H1 (cell line): ENCODE results near the gene RAB3C. TPM values are rescaled to one million over a fixed set of nuclear protein-coding genes. Genes with fewer than 3 reads are reported as not detected.

Experiments
- CTCF ChIA-PET: fragments of 300-600 bp; sonication (Branson Sonifier 250); formaldehyde crosslinking; loops from one replicate; lab custom pipeline; 2021; ENCODE audit not compliant: partially characterized antibody; lab: Charles Lee
- POLR2A ChIA-PET: fragments of 300-600 bp; sonication (Branson Sonifier 250); formaldehyde crosslinking; loops from one replicate; lab custom pipeline; 2021; ENCODE audit warnings: inconsistent platforms; ENCODE audit not compliant: partially characterized antibody; lab: Charles Lee
- DNase-seq, 2 experiments: peaks; one replicate each; pipeline versions ENCODE4 v3.0.0 to v3.0.0-alpha.2; 2010 to 2022; ENCODE audit warnings: low spot score in 2 of 2, low read depth in 1 of 2, mixed read lengths in 1 of 2
- FAIRE-seq: peaks from 2 replicates; lab custom pipeline; 2011; peaks lifted over from hg19 to GRCh38; lab: Jason Lieb, UNC
- H2AFZ ChIP-seq: 2 replicates; pipeline ENCODE4 v1.8.1; 2012; ENCODE audit warnings: low read length, inconsistent platforms
- H2AK5ac ChIP-seq: 2 replicates; pipeline ENCODE4 v1.6.1; 2013; ENCODE audit warnings: low read depth, low read length
- H2BK120ac ChIP-seq: replicated peaks from 2 replicates; pipeline ENCODE3; 2013; ENCODE audit warnings: low read depth, low read length, inconsistent platforms
- H2BK12ac ChIP-seq: 2 replicates; pipeline ENCODE4 v1.6.1; 2013; ENCODE audit warnings: low read depth, low read length
- H2BK15ac ChIP-seq: 2 replicates; pipeline ENCODE4 v1.6.1; 2013; ENCODE audit warnings: low read length
- H2BK20ac ChIP-seq: 2 replicates; pipeline ENCODE4 v1.6.1; 2013; ENCODE audit warnings: low read length
- H2BK5ac ChIP-seq: 2 replicates; pipeline ENCODE4 v1.6.1; 2013; ENCODE audit warnings: low read depth, low read length
- H3K14ac ChIP-seq: 2 replicates; pipeline ENCODE4 v1.6.1; 2013; ENCODE audit warnings: inconsistent platforms; ENCODE audit not compliant: insufficient read length
- H3K18ac ChIP-seq: 2 replicates; pipeline ENCODE4 v1.6.1; 2013; ENCODE audit warnings: low read length; ENCODE audit errors: extremely low read depth
- H3K23ac ChIP-seq: 2 replicates; pipeline ENCODE4 v1.6.1; 2013; ENCODE audit warnings: inconsistent platforms; ENCODE audit not compliant: insufficient read length
- H3K23me2 ChIP-seq: 2 replicates; pipeline ENCODE4 v1.6.1; 2013; ENCODE audit warnings: low read depth, low read length
- H3K27ac ChIP-seq: 2 replicates; pipeline ENCODE4 v1.6.1; 2011; ENCODE audit warnings: low read depth, low read length, inconsistent platforms
- H3K27me3 ChIP-seq, 4 experiments: replicated peaks in 1 of 4; 1 replicate in 1 of 4; 2 replicates in 3 of 4; pipeline versions ENCODE4 v1.6.1 to v1.8.1; 2011 to 2013; ENCODE audit warnings: low read length in 3 of 4, mild to moderate bottlenecking in 3 of 4, inconsistent platforms in 2 of 4, mixed read lengths in 2 of 4, moderate library complexity in 1 of 4; ENCODE audit not compliant: control insufficient read depth in 3 of 4, insufficient read depth in 3 of 4; ENCODE audit errors: extremely low read depth in 1 of 4
- H3K36me3 ChIP-seq, 4 experiments: 2 replicates each; pipeline versions ENCODE4 v1.6.1 to v1.8.1; 2011 to 2013; ENCODE audit warnings: mild to moderate bottlenecking in 4 of 4, low read length in 3 of 4, moderate library complexity in 2 of 4, control low read depth in 1 of 4, inconsistent platforms in 1 of 4; ENCODE audit not compliant: insufficient read depth in 4 of 4, control insufficient read depth in 2 of 4
- H3K4ac ChIP-seq: replicated peaks from 2 replicates; pipeline ENCODE3; 2013; ENCODE audit warnings: low read length, low read depth, mixed read lengths, inconsistent platforms; ENCODE audit not compliant: insufficient read length
- H3K4me1 ChIP-seq, 4 experiments: replicated peaks in 1 of 4; 1 replicate in 1 of 4; 2 replicates in 3 of 4; pipeline versions ENCODE4 v1.6.1 to v1.8.1; 2011 to 2013; ENCODE audit warnings: low read length in 3 of 4, inconsistent platforms in 2 of 4, mixed read lengths in 1 of 4; ENCODE audit not compliant: insufficient read depth in 4 of 4, control insufficient read depth in 3 of 4
- H3K4me2 ChIP-seq, 2 experiments: 2 replicates each; pipeline versions ENCODE4 v1.6.1 to v1.8.1; 2011 to 2013; ENCODE audit warnings: low read depth in 2 of 2, low read length in 2 of 2, control low read depth in 1 of 2, inconsistent platforms in 1 of 2, mild to moderate bottlenecking in 1 of 2; ENCODE audit not compliant: insufficient read depth in 1 of 2
- H3K4me3 ChIP-seq, 4 experiments: fragments of 200-600, 300-600 bp in 1 of 4; sonication (generic), shearing (Covaris generic), sonication (Bioruptor Twin) in 1 of 4; 2 replicates each; pipeline versions ENCODE4 v1.5.1 to v1.8.1; 2011 to 2016; ENCODE audit warnings: low read length in 4 of 4, low read depth in 3 of 4, control low read depth in 2 of 4, inconsistent platforms in 2 of 4, mild to moderate bottlenecking in 2 of 4, mixed read lengths in 1 of 4, moderate library complexity in 1 of 4; ENCODE audit not compliant: insufficient read depth in 2 of 4; ENCODE audit errors: extremely low read depth in 1 of 4
- H3K56ac ChIP-seq: replicated peaks from 2 replicates; pipeline ENCODE3; 2013; ENCODE audit warnings: low read depth, mild to moderate bottlenecking, mixed read lengths, low read length, inconsistent platforms; ENCODE audit not compliant: insufficient read length
- H3K79me1 ChIP-seq: 2 replicates; pipeline ENCODE4 v1.6.1; 2013; ENCODE audit warnings: low read depth, low read length, control low read depth
- H3K79me2 ChIP-seq, 2 experiments: 2 replicates each; pipeline versions ENCODE4 v1.6.1 to v1.8.1; 2012 to 2013; ENCODE audit warnings: low read length in 2 of 2, mild to moderate bottlenecking in 2 of 2, inconsistent platforms in 1 of 2; ENCODE audit not compliant: insufficient read depth in 2 of 2, control insufficient read depth in 1 of 2
- H3K9ac ChIP-seq, 4 experiments: replicated peaks in 1 of 4; 1 replicate in 1 of 4; 2 replicates in 3 of 4; pipeline versions ENCODE4 v1.6.1 to v1.8.1; 2011 to 2013; ENCODE audit warnings: low read depth in 3 of 4, low read length in 3 of 4, control low read depth in 2 of 4, mild to moderate bottlenecking in 2 of 4, moderate library complexity in 2 of 4, inconsistent platforms in 1 of 4; ENCODE audit errors: extremely low read depth in 1 of 4
- H3K9me3 ChIP-seq, 2 experiments: 2 replicates each; pipeline versions ENCODE4 v1.6.1 to v1.8.1; 2012 to 2013; ENCODE audit warnings: mild to moderate bottlenecking in 2 of 2, moderate library complexity in 2 of 2, control low read depth in 1 of 2, inconsistent platforms in 1 of 2, low read depth in 1 of 2, low read length in 1 of 2, mixed read lengths in 1 of 2; ENCODE audit not compliant: insufficient read depth in 2 of 2
- H4K20me1 ChIP-seq, 2 experiments: replicated peaks in 1 of 2; 2 replicates each; pipeline versions ENCODE3 to v1.8.1; 2011 to 2013; ENCODE audit warnings: inconsistent platforms in 2 of 2, low read length in 2 of 2, mild to moderate bottlenecking in 1 of 2; ENCODE audit not compliant: insufficient read depth in 2 of 2, control insufficient read depth in 1 of 2
- H4K5ac ChIP-seq: 2 replicates; pipeline ENCODE4 v1.6.1; 2013; ENCODE audit warnings: low read length, low read depth, mixed read lengths, inconsistent platforms; ENCODE audit not compliant: insufficient read length
- H4K8ac ChIP-seq: 2 replicates; pipeline ENCODE4 v1.8.0; 2013; ENCODE audit warnings: mild to moderate bottlenecking, moderate library complexity, low read length, inconsistent platforms; ENCODE audit not compliant: insufficient read depth; ENCODE audit errors: extremely low read depth
- H4K91ac ChIP-seq: replicated peaks from 2 replicates; pipeline ENCODE3; 2013; ENCODE audit warnings: low read length, mixed read lengths, inconsistent platforms; ENCODE audit not compliant: insufficient read length
- BACH1 ChIP-seq: IDR thresholded peaks from 2 replicates; pipeline ENCODE4 v1.6.1; 2012; ENCODE audit warnings: low read length, improper control_type of control experiment
- CBX5 ChIP-seq: fragments of 300-800, 300-1000 bp; sonication (generic); IDR thresholded peaks from 2 replicates; pipeline ENCODE4 v1.7.1; 2016; ENCODE audit warnings: antibody characterized with exemption, low read length, low read depth
- CBX8 ChIP-seq: fragments of 300-800, 300-1000 bp; sonication (generic); IDR thresholded peaks from 2 replicates; pipeline ENCODE4 v1.7.1; 2016; ENCODE audit warnings: low read depth, low read length, borderline replicate concordance
- CEBPB ChIP-seq: IDR thresholded peaks from 2 replicates; pipeline ENCODE4 v1.6.1; 2012; ENCODE audit warnings: low read depth, low read length
- KDM1A ChIP-seq: fragments of 200-600, 300-600 bp; sonication (generic); IDR thresholded peaks from 2 replicates; pipeline ENCODE4 v1.7.1; 2016; ENCODE audit warnings: mild to moderate bottlenecking, low read length, borderline replicate concordance
- MAX ChIP-seq: IDR thresholded peaks from 2 replicates; pipeline ENCODE4 v1.6.1; 2012; ENCODE audit warnings: inconsistent platforms
- NANOG ChIP-seq: IDR thresholded peaks from 2 replicates; pipeline ENCODE4 v1.6.1; 2011; ENCODE audit warnings: low read length, low read depth, mild to moderate bottlenecking, inconsistent platforms; ENCODE audit not compliant: insufficient read depth, poor library complexity, severe bottlenecking
- NRF1 ChIP-seq: IDR thresholded peaks from 2 replicates; pipeline ENCODE4 v1.6.1; 2011; ENCODE audit warnings: mild to moderate bottlenecking, low read depth, low read length, improper control_type of control experiment
- PHF8 ChIP-seq: fragments of 200-600 bp; sonication (generic); conservative IDR thresholded peaks from 2 replicates; pipeline ENCODE4 v1.7.1; 2012; ENCODE audit warnings: low read depth, mild to moderate bottlenecking, inconsistent platforms, low read length, moderate library complexity
- SAP30 ChIP-seq: fragments of 300-600 bp; sonication (generic); IDR thresholded peaks from 2 replicates; pipeline ENCODE4 v1.7.1; 2012; ENCODE audit warnings: low read length, moderate library complexity, mild to moderate bottlenecking, inconsistent platforms; ENCODE audit not compliant: insufficient read depth, insufficient replicate concordance
- SIX5 ChIP-seq: IDR thresholded peaks from 2 replicates; pipeline ENCODE4 v1.6.1; 2011; ENCODE audit warnings: mild to moderate bottlenecking, low read depth, low read length
- SP1 ChIP-seq: IDR thresholded peaks from 2 replicates; pipeline ENCODE4 v1.6.1; 2011; ENCODE audit warnings: low read depth, low read length
- TBP ChIP-seq: IDR thresholded peaks from 2 replicates; pipeline ENCODE4 v1.6.1; 2011; ENCODE audit warnings: low read depth, low read length, improper control_type of control experiment
- TCF12 ChIP-seq: IDR thresholded peaks from 2 replicates; pipeline ENCODE4 v1.6.1; 2011; ENCODE audit warnings: low read depth, mild to moderate bottlenecking, low read length
- ZNF274 ChIP-seq: IDR thresholded peaks from 2 replicates; pipeline ENCODE4 v1.7.0; 2012; ENCODE audit warnings: low read length, borderline replicate concordance; ENCODE audit errors: extremely low read depth
- WGBS, 2 experiments: shearing (Covaris generic) in 1 of 2; methylation state at CpG; one replicate each; pipeline versions ENCODE4 v1.1.6 to v1.1.7; 2013 to 2015; ENCODE audit warnings: low lambda C conversion rate in 2 of 2, mixed read lengths in 2 of 2, inconsistent platforms in 1 of 2, low coverage in 1 of 2, missing lambda C conversion rate in 1 of 2; ENCODE audit not compliant: insufficient replicate concordance in 2 of 2, insufficient coverage in 1 of 2, insufficient read length in 1 of 2; ENCODE audit errors: extremely low coverage in 1 of 2, missing lambda C conversion rate in 1 of 2; 5-methylcytosine and 5-hydroxymethylcytosine counted together
- polyA plus RNA-seq, 7 experiments: library from polyadenylated mRNA; depleted of rRNA in 3 of 7; stranded (reverse) in 5 of 7; unstranded in 2 of 7; fragments of >200 nt in 5 of 7; fragments of 200-250 nt in 2 of 7; gene quantifications; 1 replicate in 5 of 7; 2 replicates in 1 of 7; 4 replicates in 1 of 7; pipeline versions ENCODE4 v1.2.1 to v1.2.3, GENCODE V29; 2011 to 2013; ENCODE audit warnings: missing spikeins in 2 of 7, mixed read lengths in 2 of 7
- total RNA-seq: library from RNA; stranded (reverse); fragmentation: NEBNext Ultra II Directional; extraction: Animal tissue kit (Norgen Biotek cat#: 25700); gene quantifications from 2 replicates; pipeline ENCODE4 v1.2.1, GENCODE V29; 2021

The RAB3C gene
- total and polyA plus RNA-seq, 2 of the 8 experiments (the other 6 are each of a cell fraction or from before 2014, with no cell fraction given) = 14.7 to 18.3 TPM

GRCh38 chr5:58565033-58565432 is 17.8 kb upstream of the RAB3C start:
- Histone ChIP-seq H2BK120ac (no peak overlapping the region), H3K18ac (no peak overlapping the region), H4K91ac (no peak overlapping the region), H3K27ac (no peak overlapping the region), H2AK5ac (no peak overlapping the region), H3K36me3 (peaks cover 0 to 12% (median 0%) of the 10 kb centered on the region in 4 experiments; a peak in 1 of 8 replicates), H2AFZ (no peak overlapping the region), H3K79me1 (no peaks in the 10 kb centered on the region), H3K79me2 (no peaks in the 10 kb centered on the region), H3K14ac (no peak overlapping the region), H4K20me1 (no peaks in the 10 kb centered on the region), H3K4me1 (no peaks in the 10 kb centered on the region), H2BK20ac (no peak overlapping the region), H3K4me2 (no peak overlapping the region), H3K23ac (no peak overlapping the region), H3K9ac (no peak overlapping the region), H4K5ac (no peak overlapping the region), H4K8ac (no peak overlapping the region), H2BK5ac (no peak overlapping the region), H3K23me2 (no peaks in the 10 kb centered on the region), H3K4ac (no peak overlapping the region), H2BK12ac (no peak overlapping the region), H3K4me3 (no peak overlapping the region), H3K9me3 (peaks cover 0 to 22% of the 10 kb centered on the region in 2 experiments; a peak in 2 of 4 replicates), H3K27me3 (no peaks in the 10 kb centered on the region), H3K56ac (no peak overlapping the region), H2BK15ac (no peak overlapping the region)
- DNase-seq = no peak
- WGBS, 2 experiments = 96% methylated on average over 4 of the region's 4 CpGs; no CpG with 5 or more reads in 1 of the 2 experiments
- POLR2A ChIA-PET = no interaction called here
- CTCF ChIA-PET = interaction anchor here (1.7 kb wide), 1 partner anchor 252 kb away, joined by 3 read pairs; no protein-coding TSS in a partner anchor
- no peak for FAIRE-seq
- TF ChIP-seq MAX (no peak), SAP30 (no peak), CEBPB (no peak), TCF12 (no peak), SIX5 (no peak), ZNF274 (no peak), TBP (no peak), KDM1A (no peak), SP1 (no peak), CBX5 (no peak), BACH1 (no peak), NANOG (no peak), CBX8 (no peak), NRF1 (no peak), PHF8 (no peak)
